ENCODE results near the gene CLBA1.

DNA sequence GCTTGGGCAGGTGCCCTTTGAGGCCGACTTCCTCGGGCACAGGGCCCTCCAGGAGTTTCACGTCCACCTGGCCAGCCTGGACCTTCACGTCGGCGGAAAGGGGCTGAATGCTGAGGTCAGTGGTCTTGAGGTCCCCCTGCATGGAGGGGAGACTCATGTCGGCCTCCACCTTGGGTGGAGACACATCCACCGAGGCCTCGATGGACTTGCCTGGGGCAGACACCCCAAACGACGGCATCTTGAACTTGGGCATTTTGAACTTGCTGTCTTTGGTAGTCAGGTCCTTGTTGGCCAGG, 36.9 kb upstream of the CLBA1 start:
- TF ChIP-seq, protein P1, sequence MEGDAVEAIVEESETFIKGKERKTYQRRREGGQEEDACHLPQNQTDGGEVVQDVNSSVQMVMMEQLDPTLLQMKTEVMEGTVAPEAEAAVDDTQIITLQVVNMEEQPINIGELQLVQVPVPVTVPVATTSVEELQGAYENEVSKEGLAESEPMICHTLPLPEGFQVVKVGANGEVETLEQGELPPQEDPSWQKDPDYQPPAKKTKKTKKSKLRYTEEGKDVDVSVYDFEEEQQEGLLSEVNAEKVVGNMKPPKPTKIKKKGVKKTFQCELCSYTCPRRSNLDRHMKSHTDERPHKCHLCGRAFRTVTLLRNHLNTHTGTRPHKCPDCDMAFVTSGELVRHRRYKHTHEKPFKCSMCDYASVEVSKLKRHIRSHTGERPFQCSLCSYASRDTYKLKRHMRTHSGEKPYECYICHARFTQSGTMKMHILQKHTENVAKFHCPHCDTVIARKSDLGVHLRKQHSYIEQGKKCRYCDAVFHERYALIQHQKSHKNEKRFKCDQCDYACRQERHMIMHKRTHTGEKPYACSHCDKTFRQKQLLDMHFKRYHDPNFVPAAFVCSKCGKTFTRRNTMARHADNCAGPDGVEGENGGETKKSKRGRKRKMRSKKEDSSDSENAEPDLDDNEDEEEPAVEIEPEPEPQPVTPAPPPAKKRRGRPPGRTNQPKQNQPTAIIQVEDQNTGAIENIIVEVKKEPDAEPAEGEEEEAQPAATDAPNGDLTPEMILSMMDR (IDR thresholded peaks at IDR 0.05) = no peak
- TF ChIP-seq POLR2A (IDR thresholded peaks at IDR 0.05) = no peak

Data from uterus (tissue), 2 donors.